Psoas muscle (tissue), 8 donors: Measurements from ENCODE around the gene ABLIM1. TPM values are rescaled to one million over a fixed set of nuclear protein-coding genes. Genes with fewer than 3 reads are reported as not detected.
A peak's percentile ranks its signal among the peaks of the same experiment; 100 is the strongest.

Source experiments
- ATAC-seq, 4 donors: fragments of 200-7000 bp; cut with Tn5 transposase; one replicate each; pipeline ENCODE4 v1.9.1; 2020; ENCODE audit warnings: moderate library complexity in 3 of 4, mild to moderate bottlenecking in 2 of 4
- DNase-seq, 2 donors: peaks; one replicate each; pipeline ENCODE4 v3.0.0-alpha.2; 2020
- H3K27ac ChIP-seq: fragments of 200-600 bp; one replicate; pipeline ENCODE4 v1.8.0; 2022
- H3K27me3 ChIP-seq, 3 donors: fragments of 200-600 bp in 1 of 3; one replicate each; pipeline versions ENCODE4 v1.6.1 to v1.8.0; 2013 to 2022; ENCODE audit warnings: low read length in 2 of 3, mild to moderate bottlenecking in 2 of 3, moderate library complexity in 1 of 3; ENCODE audit not compliant: insufficient read depth in 3 of 3
- H3K36me3 ChIP-seq, 2 donors: fragments of 200-600 bp in 1 of 2; one replicate each; pipeline versions ENCODE4 v1.6.1 to v1.8.0; 2013 to 2022; ENCODE audit warnings: low read depth in 1 of 2, mild to moderate bottlenecking in 1 of 2, moderate library complexity in 1 of 2; ENCODE audit not compliant: insufficient read depth in 1 of 2
- H3K4me1 ChIP-seq: fragments of 200-600 bp; one replicate; pipeline ENCODE4 v1.8.0; 2022
- H3K4me3 ChIP-seq: fragments of 200-600 bp; one replicate; pipeline ENCODE4 v1.8.0; 2022; ENCODE audit warnings: mild to moderate bottlenecking
- H3K9me3 ChIP-seq: fragments of 200-600 bp; one replicate; pipeline ENCODE4 v1.8.0; 2022
- CTCF ChIP-seq: fragments of 200-600 bp; IDR thresholded peaks from one replicate; pipeline ENCODE4 v1.8.0; 2022; ENCODE audit warnings: antibody characterized with exemption
- WGBS, 3 donors: extraction: QIAGEN DNeasy Blood & Tissue Kit; methylation state at CpG; one replicate each; pipeline versions ENCODE4 v1.1.6 to v1.1.7; 2013; 5-methylcytosine and 5-hydroxymethylcytosine counted together
- intact Hi-C, 2 donors: fragments of 100-400 bp; cut with DNase I; formaldehyde crosslinking; loops; one replicate each; pipeline versions ENCODE4 v1.11.0 to v1.14.2; 2022
- polyA plus RNA-seq, 3 donors: library from polyadenylated mRNA; stranded (reverse); fragments of 200-250 nt; gene quantifications; one replicate each; pipeline ENCODE4 v1.2.3, GENCODE V29; 2013
- total RNA-seq, 4 donors: library from RNA; stranded (reverse); fragmentation: NEBNext Ultra II Directional in 2 of 4; extraction: Animal tissue kit (Norgen Biotek cat#: 25700) in 2 of 4; gene quantifications; one replicate each; pipeline versions ENCODE4 v1.2.1 to v1.2.4, GENCODE V29; 2021 to 2023
- donor health status: healthy with polysubstance abuse.
- donor health status: DM: no; HTN: no; CAD: no; lungs with moderate emphysema.
- donor health status: Bipolar disorder and iron deficiency.
- donor health status: healthy.
- donor health status: DM: yes; HTN: yes; CAD: no.
- donor health status: DM: no; HTN: no; CAD: no.
- donor health status: DM: no; HTN: no; CAD: no.
- donor health status: DM: yes; HTN: yes; CAD: no.

The ABLIM1 gene
- total and polyA plus RNA-seq, 7 donors, result 15.4 to 183 (median 21.8) TPM

GRCh38 chr10:114506871-114507385, 151.1 kb downstream of the ABLIM1 start:
- WGBS, 3 donors, result 44 to 59% (median 50%) methylated on average over 3 of the region's 3 CpGs
- no peaks in the 10 kb centered on the region for H3K4me1 ChIP-seq

DNA sequence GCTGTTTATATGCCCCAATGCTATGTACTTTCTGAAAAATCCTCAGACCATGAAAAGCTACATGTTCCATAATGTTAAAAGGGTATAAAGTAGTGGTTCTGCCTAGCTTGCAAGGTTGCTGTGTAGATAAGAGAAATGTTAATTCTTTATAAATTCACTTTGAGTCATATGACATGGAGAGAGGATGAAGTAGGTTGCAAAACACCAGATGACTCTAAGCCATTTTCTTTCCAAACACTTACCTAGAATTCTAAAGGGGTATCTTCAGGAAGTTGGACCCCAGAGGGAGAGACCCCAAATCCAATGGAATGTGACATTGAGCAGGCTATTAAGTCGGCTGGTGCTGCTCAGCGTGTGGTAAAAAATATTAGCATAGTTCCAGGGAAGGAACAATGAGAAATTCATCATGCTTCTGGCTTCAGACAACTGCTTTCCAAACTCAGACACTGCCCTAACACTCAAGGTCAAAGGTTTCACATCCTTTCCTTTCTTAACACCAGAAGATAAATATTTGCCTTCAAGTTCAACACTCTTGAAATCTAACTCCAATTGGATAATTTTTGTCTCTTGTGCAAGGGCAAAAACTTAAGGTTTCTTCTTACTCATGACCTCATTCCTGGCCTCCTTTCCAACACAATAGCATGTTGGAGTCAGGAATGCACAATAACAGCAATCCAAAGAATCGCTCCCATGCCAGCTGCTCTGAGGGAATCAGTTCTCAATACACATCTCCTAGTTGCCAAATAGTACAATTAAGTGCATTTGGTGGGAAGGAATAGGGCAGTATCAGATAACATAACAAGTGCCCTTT, 153.1 kb downstream of the ABLIM1 start:
- WGBS, 3 donors, result 13 to 23% (median 18%) methylated on average over 3 of the region's 3 CpGs
- H3K4me3 ChIP-seq, result no peak overlapping the region
- no peaks in the 10 kb centered on the region for H3K4me1 ChIP-seq
- peak; percentile 39 to 75 (median 58) for ATAC-seq
- no peak for TF ChIP-seq CTCF
- peak overlapping the region; percentile 50 for H3K27ac ChIP-seq
- H3K36me3 ChIP-seq, result no peaks in the 10 kb centered on the region
- no peak for DNase-seq
- peaks cover 0 to 1% (median 0%) of the 10 kb centered on the region in 3 donors for H3K27me3 ChIP-seq
- H3K9me3 ChIP-seq, result no peaks in the 10 kb centered on the region
- intact Hi-C loops, result no loop called here

More at GRCh38 chr10:114506871-114507385, 151.1 kb downstream of the ABLIM1 start:
- Histone ChIP-seq H3K36me3 (no peaks in the 10 kb centered on the region), H3K27ac (no peak overlapping the region), H3K27me3 (peaks cover 0 to 1% (median 0%) of the 10 kb centered on the region in 3 donors), H3K9me3 (no peaks in the 10 kb centered on the region), H3K4me3 (no peak overlapping the region)
- ATAC-seq, result no peak
- no peak for DNase-seq
- intact Hi-C loops, result no loop called here
- no peak for TF ChIP-seq CTCF

DNA sequence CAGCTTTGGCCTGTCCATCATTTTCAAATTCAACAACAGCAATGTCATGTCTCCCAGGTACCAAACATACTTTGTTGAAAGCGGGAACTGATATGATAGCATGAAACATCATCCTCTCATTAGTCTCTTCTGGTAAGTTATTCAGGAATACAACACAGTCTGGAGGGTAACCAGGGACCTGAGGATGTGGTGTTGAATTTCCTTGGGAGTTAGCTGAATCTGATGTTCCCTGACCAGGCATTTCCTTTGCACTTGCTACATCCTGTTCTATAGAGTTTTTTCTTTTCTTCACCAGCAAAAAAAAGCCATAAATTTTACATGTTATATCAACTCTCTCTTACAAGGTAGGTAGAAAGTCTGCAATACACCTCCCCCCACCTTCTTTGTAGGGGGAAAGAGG, 156.0 kb downstream of the ABLIM1 start:
- Histone ChIP-seq H3K9me3 (no peaks in the 10 kb centered on the region), H3K27ac (no peak overlapping the region), H3K27me3 (no peaks in the 10 kb centered on the region), H3K4me3 (no peak overlapping the region), H3K36me3 (no peaks in the 10 kb centered on the region), H3K4me1 (no peaks in the 10 kb centered on the region)
- no peak for TF ChIP-seq CTCF
- DNase-seq, result no peak
- ATAC-seq, result no peak
- WGBS, 3 donors, result 94 to 97% (median 97%) methylated on average over 1 of the region's 1 CpG
- intact Hi-C loops, result no loop called here

GRCh38 chr10:114501650-114502049, 156.4 kb downstream of the ABLIM1 start:
- no peak for DNase-seq
- TF ChIP-seq CTCF, result no peak
- no peaks in the 10 kb centered on the region for H3K27me3 ChIP-seq
- no peak overlapping the region for H3K27ac ChIP-seq
- intact Hi-C loops, result no loop called here
- no peaks in the 10 kb centered on the region for H3K4me1 ChIP-seq
- 92 to 97% (median 93%) methylated on average over 1 of the region's 1 CpG for WGBS, 3 donors
- ATAC-seq, result no peak
- H3K36me3 ChIP-seq, result no peaks in the 10 kb centered on the region
- H3K9me3 ChIP-seq, result no peaks in the 10 kb centered on the region
- no peak overlapping the region for H3K4me3 ChIP-seq
